GM19193 (cell line): Measurements from ENCODE around the gene FAM163A.

Source experiments
- POLR2A ChIP-seq: IDR thresholded peaks from 4 replicates; pipeline ENCODE4 v1.6.1; 2011; ENCODE audit not compliant: insufficient read depth, insufficient read length; ENCODE audit errors: extremely low read depth

The FAM163A gene

DNA sequence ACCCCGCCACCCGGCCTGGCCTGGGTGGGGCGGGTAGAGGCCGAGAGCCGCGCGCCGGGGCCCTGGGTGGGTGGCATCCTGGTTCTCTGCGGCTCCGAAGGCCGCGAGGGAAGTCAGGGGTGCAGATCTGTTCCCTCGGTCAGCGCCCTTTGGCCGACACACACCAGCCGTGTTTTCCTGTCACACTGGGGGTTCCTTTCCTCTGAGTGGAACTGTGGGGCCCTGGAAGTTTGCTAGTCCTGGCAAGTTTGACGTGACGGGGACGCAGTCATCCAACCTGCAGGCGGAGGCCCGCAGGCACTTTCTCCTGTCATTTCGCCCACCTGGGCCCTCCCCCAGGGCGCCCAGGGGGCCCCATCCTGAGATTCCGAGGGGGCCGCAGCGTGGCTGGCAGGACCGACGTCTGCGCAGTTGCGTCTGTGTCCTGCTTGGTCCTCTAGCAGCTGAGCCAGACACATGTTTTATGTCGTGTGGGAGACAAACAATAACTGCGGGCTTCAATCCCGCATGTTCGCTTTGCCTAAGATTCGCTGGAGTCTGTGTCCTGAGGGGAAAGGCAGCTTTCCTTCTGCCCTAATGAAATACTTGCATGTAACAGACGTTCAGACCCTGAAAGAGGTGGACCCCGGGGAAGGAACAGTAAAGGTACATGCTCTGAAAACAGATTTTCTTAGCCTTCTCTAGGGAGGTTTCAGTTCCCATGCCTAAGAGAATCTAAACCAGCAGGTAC lies 1.5 kb downstream of the FAM163A start:
- no peak for TF ChIP-seq POLR2A

DNA sequence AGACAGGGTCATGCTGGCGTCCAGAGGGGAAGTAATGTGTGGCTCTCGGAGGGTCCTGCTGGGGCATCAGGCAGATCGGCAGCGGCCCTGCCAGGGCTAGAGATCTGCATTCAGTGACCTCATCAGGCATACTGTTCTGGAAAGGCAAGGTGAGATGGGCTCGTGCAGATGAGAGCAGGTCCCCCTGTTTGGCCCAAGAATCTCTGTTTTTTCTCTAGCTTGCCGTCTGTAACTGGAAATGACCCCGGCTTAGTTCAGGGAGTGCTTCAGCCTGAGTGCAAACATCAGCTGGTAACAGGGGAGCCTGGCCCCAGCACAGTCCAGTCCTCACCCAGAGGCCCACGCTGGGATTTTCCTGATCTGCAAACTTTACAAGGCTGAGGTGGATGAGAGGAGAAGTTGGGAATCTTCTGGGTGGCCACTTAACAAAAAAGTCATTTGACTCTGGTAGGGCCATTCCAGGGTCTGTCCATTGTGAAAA lies 2.1 kb downstream of the FAM163A start:
- no peak for TF ChIP-seq POLR2A

DNA sequence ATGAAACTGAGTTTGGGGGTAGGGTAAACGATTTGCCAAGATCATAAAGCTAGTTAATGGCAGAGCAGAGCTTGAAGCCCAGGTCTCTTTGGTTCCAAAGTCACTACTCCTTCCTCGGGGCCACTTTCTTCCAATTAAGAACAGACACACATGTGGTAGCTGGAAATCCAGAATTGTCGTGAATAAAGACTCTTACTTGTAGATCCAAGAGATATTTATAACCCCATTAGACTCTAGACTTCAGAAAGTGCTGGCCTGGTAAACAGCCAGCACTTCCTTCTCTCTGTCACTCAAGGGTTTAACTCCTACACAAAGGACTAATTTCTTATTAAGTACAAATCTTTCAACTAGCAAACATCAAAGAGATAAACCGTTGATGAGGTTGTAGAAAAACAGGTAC lies 2.7 kb downstream of the FAM163A start:
- no peak for TF ChIP-seq POLR2A

DNA sequence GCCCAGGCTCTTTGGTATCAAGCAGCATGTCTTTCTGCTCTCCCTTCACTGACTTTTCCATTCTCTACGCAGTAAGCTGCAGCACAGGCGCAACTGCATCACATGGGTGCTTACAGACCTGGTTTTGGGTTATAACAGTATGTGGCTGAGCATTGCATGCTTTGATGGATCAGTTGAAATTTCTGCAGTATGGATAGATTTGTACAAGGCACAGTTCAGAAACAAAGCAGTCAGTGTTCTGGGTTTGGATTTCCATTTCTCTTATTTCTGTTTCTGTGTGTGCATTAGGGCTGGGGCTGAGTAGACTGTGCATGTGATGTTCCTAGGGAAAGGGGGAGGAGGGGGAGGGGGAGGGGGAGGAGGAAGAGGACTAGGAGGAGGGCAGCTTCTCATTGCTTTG lies 4.5 kb downstream of the FAM163A start:
- no peak for TF ChIP-seq POLR2A

DNA sequence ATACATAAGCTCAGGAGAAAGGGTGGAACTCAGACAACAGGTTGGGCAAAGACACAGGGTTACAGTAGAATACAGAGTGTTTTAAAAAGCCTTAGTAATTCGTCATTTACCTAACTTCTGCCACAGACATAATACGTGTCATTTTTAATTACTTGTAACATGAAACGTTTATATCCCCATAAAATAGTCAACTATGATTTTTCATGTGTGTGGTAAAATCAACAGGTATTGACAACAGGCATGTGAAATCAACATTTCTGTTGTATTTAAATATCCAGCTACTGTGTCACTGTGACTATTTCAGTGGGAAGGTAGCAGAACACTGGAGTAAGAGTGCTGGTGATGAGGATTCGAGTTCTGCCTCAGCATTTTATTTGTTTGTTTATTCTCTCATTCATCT lies 5.7 kb downstream of the FAM163A start:
- no peak for TF ChIP-seq POLR2A

GRCh38 chr1:179750630-179751029 lies 7.5 kb downstream of the FAM163A start:
- TF ChIP-seq POLR2A = no peak

DNA sequence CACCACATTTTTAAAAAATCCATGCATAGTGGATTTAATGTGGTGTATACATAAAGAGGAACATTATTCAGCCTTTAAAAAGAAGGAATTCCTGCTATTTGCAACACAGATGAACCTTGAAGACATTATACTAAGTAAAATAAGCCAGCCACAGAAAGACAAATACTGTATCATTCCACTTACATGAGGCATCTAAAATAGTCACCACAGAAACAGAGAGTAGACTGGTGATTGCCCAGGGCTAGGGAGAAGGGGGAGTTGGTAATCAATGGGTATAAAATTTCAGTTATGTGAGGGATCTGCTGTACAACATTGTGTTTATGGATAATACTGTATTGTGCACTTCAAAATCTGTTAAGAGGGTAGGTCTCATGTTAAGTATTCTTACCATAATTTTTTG lies 10.0 kb downstream of the FAM163A start:
- TF ChIP-seq POLR2A = no peak

DNA sequence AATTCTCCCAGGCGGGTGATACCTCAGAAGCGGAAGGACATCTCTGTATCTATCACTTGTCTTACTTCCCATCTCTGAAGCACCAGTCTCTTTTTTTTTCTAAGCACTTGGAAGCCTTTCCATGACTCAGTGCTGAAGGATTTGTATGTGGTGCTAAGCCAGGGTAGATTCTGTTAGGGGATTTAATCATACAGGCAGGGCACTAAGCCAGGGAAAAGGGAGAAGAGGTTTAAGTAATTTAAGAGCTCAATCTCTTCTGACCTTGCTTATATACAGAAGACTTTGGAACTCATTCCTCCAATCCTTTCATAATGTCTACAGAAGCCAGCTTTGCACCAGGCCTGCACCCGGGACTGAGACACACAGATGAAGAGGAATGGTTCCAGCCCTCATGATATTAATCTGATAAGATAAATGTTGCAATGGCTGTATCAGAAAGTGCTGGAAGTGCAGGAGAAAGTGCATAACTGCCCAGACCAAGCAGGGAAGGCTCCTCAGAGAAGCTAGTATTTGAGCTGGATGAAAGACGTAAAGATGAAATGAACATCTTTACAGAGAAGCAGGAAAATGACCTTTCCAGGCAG lies 11.0 kb downstream of the FAM163A start:
- no peak for TF ChIP-seq POLR2A

DNA sequence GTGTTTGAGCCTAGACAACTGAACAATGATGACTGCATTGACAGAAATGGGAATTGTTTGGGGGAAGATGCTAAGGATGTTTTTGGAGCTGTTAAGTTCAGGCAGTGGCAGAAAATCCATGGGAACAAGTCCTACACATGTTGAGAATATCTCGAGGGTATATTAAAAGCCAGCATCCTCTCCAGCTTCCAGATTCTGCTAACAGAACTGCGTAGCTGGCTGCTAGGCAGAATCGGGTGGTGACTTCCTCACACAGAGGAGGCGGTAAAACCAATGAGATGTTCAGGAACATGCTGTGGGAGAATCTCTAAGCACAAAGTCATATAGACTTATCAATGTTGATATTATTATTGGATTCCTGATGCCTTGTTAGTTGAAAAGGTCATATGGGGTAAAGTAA lies 14.8 kb downstream of the FAM163A start:
- no peak for TF ChIP-seq POLR2A

DNA sequence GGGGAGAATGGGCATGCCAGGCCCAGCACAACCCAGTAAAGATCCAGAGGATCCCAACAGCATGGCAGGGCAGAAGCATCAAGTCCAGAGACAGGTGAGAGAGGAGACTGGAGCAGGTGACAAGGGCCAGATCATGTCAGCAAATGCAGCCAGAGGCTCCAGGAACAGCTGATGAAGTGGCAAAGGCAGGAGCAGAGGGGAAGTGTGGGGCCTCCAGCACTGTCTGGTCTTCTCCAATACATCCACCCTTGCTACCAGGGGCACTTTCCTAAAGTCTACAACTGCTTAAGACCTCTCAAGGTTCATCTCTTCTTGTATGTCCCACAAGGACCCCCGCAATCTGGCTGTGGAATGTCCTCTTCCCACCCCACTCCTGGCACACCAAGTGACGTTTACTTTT lies 17.4 kb downstream of the FAM163A start:
- TF ChIP-seq POLR2A = no peak

DNA sequence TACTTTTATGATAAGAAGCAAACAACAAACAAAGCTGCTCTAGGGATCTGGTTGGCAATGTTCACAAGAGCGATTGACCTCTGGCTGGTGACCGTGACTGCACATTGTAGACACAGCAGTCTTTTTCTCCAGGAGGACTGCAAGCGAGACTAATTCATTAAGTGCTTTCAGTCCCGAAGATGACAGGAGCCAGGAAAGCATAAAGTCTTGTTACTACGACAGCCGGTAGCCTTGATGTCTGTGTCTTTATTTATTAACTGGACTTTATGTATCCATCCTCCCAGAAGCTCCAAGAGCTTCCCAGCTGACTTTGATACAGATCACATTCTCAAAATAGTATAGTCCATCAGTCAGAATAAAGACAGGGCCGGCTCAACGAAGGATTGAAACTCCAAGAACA lies 18.2 kb downstream of the FAM163A start:
- TF ChIP-seq POLR2A = no peak

GRCh38 chr1:179761846-179762640 lies 19.0 kb downstream of the FAM163A start:
- TF ChIP-seq POLR2A = no peak

GRCh38 chr1:179767177-179767581 lies 24.1 kb downstream of the FAM163A start:
- TF ChIP-seq POLR2A = no peak

DNA sequence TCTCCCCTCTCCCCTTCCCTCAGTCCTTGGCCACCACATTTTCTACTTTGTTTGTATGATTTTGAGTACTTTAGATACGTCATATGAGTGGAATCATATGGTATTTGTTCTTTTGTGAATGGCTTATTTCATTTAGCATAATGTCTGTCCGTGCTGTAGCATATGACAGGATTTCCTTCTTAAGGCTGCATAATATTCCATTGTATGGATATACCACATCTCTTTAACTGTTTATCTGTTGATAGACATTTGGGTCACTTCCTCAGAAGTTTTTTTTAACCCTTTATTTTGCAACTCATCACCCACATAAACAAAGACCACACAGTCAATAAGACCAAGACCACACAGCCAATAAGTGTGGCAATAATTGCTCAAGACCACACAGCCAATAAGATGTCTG lies 24.9 kb downstream of the FAM163A start:
- no peak for TF ChIP-seq POLR2A

DNA sequence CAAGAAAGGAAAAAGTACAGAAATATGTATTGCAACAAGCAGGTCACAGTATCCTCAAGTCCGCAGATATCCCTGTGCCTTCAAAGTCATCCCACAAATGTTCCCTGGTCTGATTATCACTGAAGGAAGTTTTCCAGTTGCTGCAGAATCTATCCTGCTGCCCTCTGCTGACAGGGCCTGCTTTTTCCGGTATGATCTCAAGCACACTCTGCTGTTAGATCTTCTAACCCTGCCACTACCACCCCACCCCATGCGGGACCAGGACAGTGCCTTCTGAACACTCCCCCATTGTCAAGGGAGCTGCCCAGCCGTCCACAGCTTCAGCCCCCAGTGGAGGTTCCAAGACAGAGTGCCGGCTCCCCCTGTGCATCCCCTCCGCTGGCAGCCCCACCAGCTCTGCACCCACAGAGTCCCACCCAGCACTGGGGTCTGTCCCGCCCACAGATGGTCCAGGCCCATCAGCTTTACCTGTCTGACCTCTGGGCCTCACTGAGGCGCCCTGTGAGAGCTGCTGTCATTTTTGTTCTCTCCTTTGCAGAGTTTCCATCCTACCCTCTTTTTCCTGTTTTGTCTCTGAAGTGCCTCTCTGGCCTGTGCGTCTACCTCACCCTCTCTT lies 27.9 kb downstream of the FAM163A start:
- no peak for TF ChIP-seq POLR2A
